Measurements from ENCODE around the gene HOXC13.

- TF ChIP-seq POLR2AphosphoS5 (IDR thresholded peaks at IDR 0.05; ENCODE audit: low read depth, low read length) (no peak), POLR2A (IDR thresholded peaks at IDR 0.05; ENCODE audit: low read depth, low read length) (no peak)
These were observed 10.3 kb downstream of the HOXC13 start for GRCh38 chr12:53948650-53949593.
